AG04449 (cell line): Measurements from ENCODE around the gene CLDN6.

Experiments
- CTCF ChIA-PET: fragments of 350-600 bp; formaldehyde crosslinking; extraction: SDS; loops from one replicate; lab custom pipeline; 2021; ENCODE audit warnings: antibody characterized with exemption; lab: Yijun Ruan, JAX
- POLR2A ChIA-PET: fragments of 400-600, 350-600 bp; formaldehyde crosslinking; extraction: SDS; loops from one replicate; lab custom pipeline; 2020; ENCODE audit warnings: antibody characterized with exemption, inconsistent platforms; lab: Yijun Ruan, JAX
- DNase-seq: peaks from one replicate; pipeline ENCODE4 v3.0.0-alpha.2; 2010; ENCODE audit warnings: low read depth, low spot score
- H3K4me3 ChIP-seq: 2 replicates; pipeline ENCODE4 v1.5.1; 2011; ENCODE audit warnings: low read depth, mild to moderate bottlenecking, control low read depth, low read length
- CTCF ChIP-seq: IDR thresholded peaks from one replicate; pipeline ENCODE4 v1.5.1; 2011; ENCODE audit warnings: mild to moderate bottlenecking, moderate library complexity, low read length, control low read depth, inconsistent platforms; ENCODE audit not compliant: insufficient read depth; ENCODE audit errors: missing control alignments

The CLDN6 gene

DNA sequence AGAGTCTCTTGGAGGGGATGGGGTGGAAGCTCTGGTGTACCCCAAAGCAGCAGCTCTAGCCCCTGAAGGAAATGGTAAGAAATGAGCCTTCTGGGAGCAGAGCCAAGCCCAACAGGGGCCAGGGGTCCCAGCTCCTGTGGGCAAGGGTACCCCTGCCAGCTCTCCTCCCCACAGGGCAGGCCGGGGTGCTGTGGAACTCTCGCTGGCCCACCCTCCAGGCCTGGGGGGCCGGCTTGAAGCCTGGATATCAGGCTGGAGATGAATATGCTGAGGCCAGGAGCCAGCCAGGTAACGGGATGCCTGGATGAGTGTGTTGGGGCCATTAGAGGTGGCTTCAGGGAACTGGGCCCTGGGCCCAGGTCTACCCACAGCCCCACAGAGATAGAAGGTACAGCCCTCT, 17.4 kb downstream of the CLDN6 start:
- TF ChIP-seq CTCF, result no peak
- DNase-seq, result no peak
- ChIA-PET POLR2A (no interaction called here), CTCF (interaction anchor here (11.4 kb wide), 1 partner anchor 30 kb away, joined by 112 read pairs; no protein-coding TSS in a partner anchor)
- H3K4me3 ChIP-seq, result no peak overlapping the region

- DNase-seq, result no peak
- H3K4me3 ChIP-seq, result no peak overlapping the region
- ChIA-PET CTCF (interaction anchor here (11.4 kb wide), 1 partner anchor 30 kb away, joined by 112 read pairs; no protein-coding TSS in a partner anchor), POLR2A (no interaction called here)
- no peak for TF ChIP-seq CTCF
Measured at GRCh38 chr16:2999929-3000328, 18.1 kb downstream of the CLDN6 start.

- DNase-seq, result no peak
- H3K4me3 ChIP-seq, result no peak overlapping the region
- CTCF ChIA-PET, result interaction anchor here (1.5 kb wide), 1 partner anchor 15 kb away, joined by 5 read pairs; the partner anchor contains the start of gene PKMYT1
- POLR2A ChIA-PET, result no interaction called here
- no peak for TF ChIP-seq CTCF
Measured at GRCh38 chr16:2996298-2996697, 21.7 kb downstream of the CLDN6 start.

DNA sequence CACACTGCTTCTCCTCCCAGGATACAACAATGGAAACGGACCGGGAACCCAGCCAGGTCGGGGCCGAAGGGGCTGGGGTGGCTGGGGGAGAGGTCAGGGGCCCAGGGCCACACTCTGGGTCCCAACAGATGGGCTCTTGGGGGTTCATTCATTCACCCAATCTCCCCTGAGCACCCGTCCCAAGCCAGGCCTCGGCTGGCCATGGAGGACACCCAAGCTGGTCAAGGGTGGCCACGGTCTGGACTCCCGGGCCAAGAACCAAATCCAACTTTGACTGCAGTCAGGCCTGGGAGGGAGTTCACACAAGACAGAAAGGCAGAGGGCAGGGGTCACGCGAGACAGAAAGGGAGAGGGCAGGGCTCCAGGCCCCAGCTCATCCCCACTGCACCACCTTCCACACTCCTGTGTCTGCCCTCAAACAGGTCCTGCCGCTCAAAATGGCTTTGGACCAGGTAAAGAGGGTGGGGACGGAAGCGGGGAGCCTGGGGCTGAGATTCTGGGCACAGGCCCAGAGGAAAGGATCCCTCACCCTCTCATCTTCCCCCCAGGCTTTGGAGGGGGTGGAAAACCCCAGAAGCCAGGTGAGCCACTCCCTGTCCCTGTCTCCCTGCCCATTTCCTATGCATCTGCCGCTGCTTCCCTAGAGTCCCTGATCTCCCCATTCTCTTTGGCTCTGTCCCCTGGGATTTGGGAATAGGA, 25.5 kb downstream of the CLDN6 start:
- POLR2A ChIA-PET, result no interaction called here
- CTCF ChIA-PET, result interaction anchor here (1.1 to 1.3 kb wide), 2 partner anchors 10 to 11 kb away, joined by 4 to 5 read pairs; no protein-coding TSS in a partner anchor
- no peak overlapping the region for H3K4me3 ChIP-seq
- TF ChIP-seq CTCF, result no peak
- no peak for DNase-seq

GRCh38 chr16:2991566-2992261, 26.3 kb downstream of the CLDN6 start:
- ChIA-PET CTCF (no interaction called here), POLR2A (no interaction called here)
- no peak for DNase-seq
- no peak for TF ChIP-seq CTCF
- H3K4me3 ChIP-seq, result no peak overlapping the region

GRCh38 chr16:2990891-2991290, 27.1 kb downstream of the CLDN6 start:
- no peak for TF ChIP-seq CTCF
- ChIA-PET POLR2A (no interaction called here), CTCF (no interaction called here)
- H3K4me3 ChIP-seq, result no peak overlapping the region
- no peak for DNase-seq
